ENCODE results near the gene KIF18B.

DNA sequence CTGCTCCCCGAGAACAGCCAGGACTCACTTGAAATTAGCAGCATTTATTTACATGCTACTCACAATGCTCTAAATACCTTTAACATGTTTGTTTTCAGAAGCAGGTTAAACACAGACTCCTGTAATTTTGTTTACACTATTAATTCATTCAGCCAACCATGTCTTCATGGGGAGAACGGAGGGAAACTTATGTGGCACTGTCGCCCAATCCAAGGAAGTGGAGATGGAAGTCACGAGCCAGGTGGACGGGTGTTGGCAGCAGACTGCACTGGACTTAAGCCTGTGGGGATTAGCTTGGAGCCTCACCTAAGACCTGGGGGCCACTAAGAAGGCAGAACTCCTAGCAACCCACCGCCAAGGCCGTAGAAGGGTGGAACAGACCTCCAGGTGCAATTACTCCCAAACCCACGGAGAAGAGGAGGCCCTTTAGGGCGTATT lies 23.4 kb downstream of the KIF18B start:
- no peak for TF ChIP-seq EZH2 (IDR thresholded peaks at IDR 0.05; ENCODE audit: low read length, missing control alignments)
- TF ChIP-seq, protein P1, sequence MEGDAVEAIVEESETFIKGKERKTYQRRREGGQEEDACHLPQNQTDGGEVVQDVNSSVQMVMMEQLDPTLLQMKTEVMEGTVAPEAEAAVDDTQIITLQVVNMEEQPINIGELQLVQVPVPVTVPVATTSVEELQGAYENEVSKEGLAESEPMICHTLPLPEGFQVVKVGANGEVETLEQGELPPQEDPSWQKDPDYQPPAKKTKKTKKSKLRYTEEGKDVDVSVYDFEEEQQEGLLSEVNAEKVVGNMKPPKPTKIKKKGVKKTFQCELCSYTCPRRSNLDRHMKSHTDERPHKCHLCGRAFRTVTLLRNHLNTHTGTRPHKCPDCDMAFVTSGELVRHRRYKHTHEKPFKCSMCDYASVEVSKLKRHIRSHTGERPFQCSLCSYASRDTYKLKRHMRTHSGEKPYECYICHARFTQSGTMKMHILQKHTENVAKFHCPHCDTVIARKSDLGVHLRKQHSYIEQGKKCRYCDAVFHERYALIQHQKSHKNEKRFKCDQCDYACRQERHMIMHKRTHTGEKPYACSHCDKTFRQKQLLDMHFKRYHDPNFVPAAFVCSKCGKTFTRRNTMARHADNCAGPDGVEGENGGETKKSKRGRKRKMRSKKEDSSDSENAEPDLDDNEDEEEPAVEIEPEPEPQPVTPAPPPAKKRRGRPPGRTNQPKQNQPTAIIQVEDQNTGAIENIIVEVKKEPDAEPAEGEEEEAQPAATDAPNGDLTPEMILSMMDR (conservative IDR thresholded peaks at IDR 0.05 in 1 of 2, IDR thresholded peaks at IDR 0.05 in 1 of 2; ENCODE audit: low read depth in 1 of 2, low read length in 2 of 2) = no peak

Measured in fibroblast of lung (primary cell).